Endothelial cell of umbilical vein (primary cell): ENCODE data around the gene TSPAN33. TPM values are rescaled to one million over a fixed set of nuclear protein-coding genes. Genes with fewer than 3 reads are reported as not detected.
A peak's percentile ranks its signal among the peaks of the same experiment; 100 is the strongest.

Experiments
- BruUV-seq: library from RNA; stranded (reverse); fragments of 400-500 nt; replicated peaks from 2 replicates; lab custom pipeline; 2021; lab: Mats Ljungman, UMichigan
- CTCF ChIA-PET: fragments of 300-600, 350-600 bp; sonication (Branson Sonifier 250); formaldehyde crosslinking; loops from one replicate; lab custom pipeline; 2021; ENCODE audit warnings: antibody characterized with exemption, inconsistent platforms; lab: Charles Lee
- POLR2A ChIA-PET: fragments of 300-600, 350-600 bp; sonication (Branson Sonifier 250); formaldehyde crosslinking; loops from one replicate; lab custom pipeline; 2021; ENCODE audit warnings: antibody characterized with exemption, inconsistent platforms; lab: Charles Lee
- DNase-seq: peaks from one replicate; pipeline ENCODE4 v3.0.0-alpha.2; 2011; ENCODE audit warnings: low read depth, low spot score
- FAIRE-seq: peaks from 2 replicates; lab custom pipeline; 2011; peaks lifted over from hg19 to GRCh38; lab: Jason Lieb, UNC
- H2AFZ ChIP-seq: 2 replicates; pipeline ENCODE4 v1.6.0; 2012; ENCODE audit warnings: low read depth, low read length, control low read depth, inconsistent platforms
- H3K27ac ChIP-seq: 2 replicates; pipeline ENCODE4 v1.5.1; 2011; ENCODE audit warnings: low read depth, mild to moderate bottlenecking, control low read depth, low read length, moderate library complexity; ENCODE audit not compliant: insufficient read depth
- H3K27me3 ChIP-seq, 2 experiments: 2 replicates each; pipeline versions ENCODE4 v1.6.0 to v1.6.1; 2011; ENCODE audit warnings: low read length in 2 of 2, mixed read lengths in 1 of 2; ENCODE audit not compliant: control insufficient read depth in 2 of 2, insufficient read depth in 2 of 2
- H3K36me3 ChIP-seq, 2 experiments: 2 replicates in 1 of 2; 3 replicates in 1 of 2; pipeline ENCODE4 v1.5.1; 2011; ENCODE audit warnings: low read length in 2 of 2, mild to moderate bottlenecking in 1 of 2, moderate library complexity in 1 of 2; ENCODE audit not compliant: control insufficient read depth in 2 of 2, insufficient read depth in 2 of 2; ENCODE audit errors: extremely low read depth in 1 of 2
- H3K4me1 ChIP-seq: 3 replicates; pipeline ENCODE4 v1.5.1; 2011; ENCODE audit warnings: mild to moderate bottlenecking, low read length; ENCODE audit not compliant: control insufficient read depth, insufficient read depth; ENCODE audit errors: extremely low read depth
- H3K4me2 ChIP-seq: 2 replicates; pipeline ENCODE4 v1.6.1; 2011; ENCODE audit warnings: low read length, control low read depth, mixed read lengths; ENCODE audit not compliant: insufficient read depth
- H3K4me3 ChIP-seq, 3 experiments: fragments of 200-600 bp in 1 of 3; sonication (generic), shearing (Covaris generic) in 1 of 3; replicated peaks in 1 of 3; 2 replicates each; pipeline ENCODE4 v1.5.1; 2011 to 2016; ENCODE audit warnings: control low read depth in 3 of 3, low read length in 3 of 3, mild to moderate bottlenecking in 2 of 3, inconsistent platforms in 1 of 3, low read depth in 1 of 3, moderate library complexity in 1 of 3; ENCODE audit not compliant: insufficient read depth in 1 of 3
- H3K79me2 ChIP-seq: 2 replicates; pipeline ENCODE4 v1.6.0; 2012; ENCODE audit warnings: low read length, inconsistent platforms; ENCODE audit not compliant: control insufficient read depth, insufficient read depth
- H3K9ac ChIP-seq: replicated peaks from 2 replicates; pipeline ENCODE3; 2011; ENCODE audit warnings: low read length, control low read depth; ENCODE audit not compliant: insufficient read depth; ENCODE audit errors: extremely low read depth
- H3K9me1 ChIP-seq: replicated peaks from 3 replicates; pipeline ENCODE4 v1.6.0; 2011; ENCODE audit warnings: mild to moderate bottlenecking, low read length; ENCODE audit not compliant: control insufficient read depth, insufficient read depth; ENCODE audit errors: extremely low read depth
- H3K9me3 ChIP-seq: replicated peaks from 2 replicates; pipeline ENCODE4 v1.5.1; 2012; ENCODE audit warnings: low read length, inconsistent platforms; ENCODE audit not compliant: control insufficient read depth, insufficient read depth
- H4K20me1 ChIP-seq: replicated peaks from 2 replicates; pipeline ENCODE3; 2011; ENCODE audit warnings: mild to moderate bottlenecking, low read length; ENCODE audit not compliant: control insufficient read depth, insufficient read depth; ENCODE audit errors: extremely low read depth
- CTCF ChIP-seq, 2 donors: IDR thresholded peaks; 1 replicate in 1 of 2; 2 replicates in 1 of 2; pipeline ENCODE4 v1.5.1; 2011; ENCODE audit warnings: low read length in 2 of 2, mild to moderate bottlenecking in 2 of 2, moderate library complexity in 2 of 2, control low read depth in 1 of 2, inconsistent platforms in 1 of 2, low read depth in 1 of 2; ENCODE audit not compliant: insufficient read depth in 1 of 2; ENCODE audit errors: extremely low read depth in 1 of 2
- EZH2 ChIP-seq: IDR thresholded peaks from 2 replicates; pipeline ENCODE4 v1.6.1; 2012; ENCODE audit warnings: borderline replicate concordance, low read depth, mild to moderate bottlenecking, moderate library complexity, low read length, inconsistent platforms; ENCODE audit not compliant: severe bottlenecking
- GATA2 ChIP-seq: IDR thresholded peaks from 2 replicates; pipeline ENCODE4 v1.7.0; 2011; ENCODE audit warnings: low read depth, mild to moderate bottlenecking, moderate library complexity, mixed read lengths, low read length; ENCODE audit not compliant: insufficient read length, insufficient read depth
- JUN ChIP-seq: IDR thresholded peaks from 2 replicates; pipeline ENCODE4 v1.6.1; 2011; ENCODE audit warnings: borderline replicate concordance, low read depth; ENCODE audit not compliant: insufficient read length, insufficient read depth
- POLR2A ChIP-seq: IDR thresholded peaks from 2 replicates; pipeline ENCODE4 v1.6.1; 2012; ENCODE audit warnings: low read depth, mild to moderate bottlenecking, control low read depth, low read length
- POLR2AphosphoS5 ChIP-seq: IDR thresholded peaks from 2 replicates; pipeline ENCODE4 v1.6.1; 2012; ENCODE audit warnings: low read depth, mild to moderate bottlenecking, control low read depth, low read length, moderate library complexity; ENCODE audit not compliant: insufficient read depth
- dilution Hi-C: fragments of 300-500 bp; cut with MboI; formaldehyde crosslinking; loops from one replicate; pipeline ENCODE4 v1.15.0; 2019; ENCODE audit warnings: low sequenced_read_pairs; ENCODE audit not compliant: extremely low pct_ligation_motif_present
- intact Hi-C: fragments of 100-400 bp; cut with micrococcal nuclease; formaldehyde crosslinking; loops from one replicate; pipeline ENCODE4 v1.10.0; 2022
- polyA plus RNA-seq, 4 experiments: library from polyadenylated mRNA; depleted of rRNA in 3 of 4; stranded (reverse) in 3 of 4; unstranded in 1 of 4; fragments of >200 nt; gene quantifications; 2 replicates each; pipeline versions ENCODE4 v1.2.1 to v1.2.3, GENCODE V29; 2011 to 2012; ENCODE audit warnings: missing spikeins in 1 of 4
- total RNA-seq: library from RNA; stranded (reverse); gene quantifications from 2 replicates; pipeline ENCODE4 v1.2.3, GENCODE V29; 2021

Gene TSPAN33
- total and polyA plus RNA-seq, 2 donors (not counting 3 experiments of a cell fraction or from before 2014, with no cell fraction given), result 0.21 TPM; not detected in 1

GRCh38 chr7:129188372-129188891 lies 43.9 kb downstream of the TSPAN33 start, which contains the start of gene SMO:
SMO (plus strand) TSS chr7:129188633; CDS start chr7:129189152, 519 bp downstream.
- no peaks in the 10 kb centered on the region for H3K9me1 ChIP-seq
- FAIRE-seq (peak; percentile 46), DNase-seq (peak; percentile 61)
- no peak within 1 kb of the TSS for H3K27ac ChIP-seq
- H3K36me3 ChIP-seq, result no peaks in the 10 kb centered on the region
- dilution Hi-C loops (no loop called here), intact Hi-C loops (no loop called here)
- no peak for TF ChIP-seq JUN
- no peak for TF ChIP-seq POLR2A
- no peak for TF ChIP-seq EZH2
- TF ChIP-seq POLR2AphosphoS5, result peak; percentile 37
- no peak for TF ChIP-seq GATA2
- no peak for TF ChIP-seq CTCF (IDR thresholded peaks at IDR 0.05; ENCODE audit: extremely low read depth in 1 of 2, insufficient read depth in 1 of 2, low read depth in 1 of 2, low read length in 2 of 2)
- ChIA-PET CTCF (interaction anchor here (0.6 to 3.9 kb wide), 4 partner anchors 20 to 87 kb away, joined by 3 to 32 read pairs (median 6); no protein-coding TSS in a partner anchor), POLR2A (no interaction called here)
- H3K79me2 ChIP-seq, result no peaks in the 10 kb centered on the region
- H3K27me3 ChIP-seq, result peaks cover 5 to 11% of the 10 kb centered on the region in 2 experiments
- H3K4me3 ChIP-seq, result peak within 1 kb of the TSS; percentile 34 to 79 (median 42)
- H2AFZ ChIP-seq, result peak within 1 kb of the TSS; percentile 76
- H3K9ac ChIP-seq, result peak within 1 kb of the TSS; percentile 47
- no peaks in the 10 kb centered on the region for H4K20me1 ChIP-seq
- peak within 1 kb of the TSS; percentile 75 for H3K4me2 ChIP-seq
- no peaks in the 10 kb centered on the region for H3K9me3 ChIP-seq
- BruUV-seq, result no TSS peak
- peaks cover 4% of the 10 kb centered on the region for H3K4me1 ChIP-seq
